Ovary (tissue), 3 donors: ENCODE results near the gene KCNIP4.

Experiments
- CTCF ChIP-seq, 3 donors: fragments of 450-650 bp in 2 of 3; fragments of 200-600 bp in 1 of 3; IDR thresholded peaks; one replicate each; pipeline versions ENCODE4 v1.5.1 to v1.8.0; 2016 to 2022; ENCODE audit warnings: antibody characterized with exemption in 3 of 3, mild to moderate bottlenecking in 1 of 3
- POLR2A ChIP-seq: fragments of 450-650 bp; IDR thresholded peaks from one replicate; pipeline ENCODE4 v1.6.1; 2017; ENCODE audit warnings: antibody characterized with exemption, mild to moderate bottlenecking, moderate library complexity
- donor health status: DM: no; HTN: no; CAD: no.

- TF ChIP-seq POLR2A (no peak), CTCF (IDR thresholded peaks at IDR 0.05) (no peak)
These were observed 1107.9 kb downstream of the KCNIP4 start for GRCh38 chr4:20840648-20841190.
